ENCODE measurements around the gene HIRA. TPM values are rescaled to one million over a fixed set of nuclear protein-coding genes. Genes with fewer than 3 reads are reported as not detected.

Gene HIRA
- total and polyA plus RNA-seq, 2 of the 8 experiments (the other 6 are each of a cell fraction or from before 2014, with no cell fraction given) = 34.9 to 67.2 TPM

DNA sequence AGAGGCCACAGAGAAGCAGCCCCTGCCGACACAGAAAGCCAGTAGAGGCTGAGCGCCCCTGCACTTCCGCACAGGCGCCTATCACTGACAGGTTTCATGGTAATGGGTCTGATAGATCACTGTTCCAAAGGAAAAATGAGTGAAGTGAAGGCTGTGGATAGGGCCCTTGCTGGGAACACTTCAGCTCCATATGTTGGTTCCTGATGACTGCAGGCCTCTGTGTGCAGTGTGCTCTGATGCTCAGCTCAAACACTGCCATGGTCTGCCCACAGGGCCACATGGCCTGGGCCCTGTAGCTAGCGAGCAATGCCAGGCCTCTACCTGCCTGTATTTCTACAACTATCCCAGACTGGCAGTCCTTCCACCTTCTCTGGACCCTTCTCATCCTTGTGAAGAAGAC, 77.3 kb downstream of the HIRA start:
- no peak overlapping the region for H2AFZ ChIP-seq (ENCODE audit: low read length)
- no peaks in the 10 kb centered on the region for H3K27me3 ChIP-seq (replicated peaks in 1 of 4; ENCODE audit: control insufficient read depth in 3 of 4, extremely low read depth in 1 of 4, insufficient read depth in 3 of 4, low read length in 3 of 4)
- H3K56ac ChIP-seq (replicated peaks; ENCODE audit: insufficient read length, low read depth, low read length) = no peak overlapping the region
- DNase-seq (ENCODE audit: low read depth in 1 of 2, low spot score in 2 of 2) (no peak), FAIRE-seq (no peak)
- H3K4me1 ChIP-seq (replicated peaks in 1 of 4; ENCODE audit: control insufficient read depth in 3 of 4, insufficient read depth in 4 of 4, low read length in 3 of 4) = no peaks in the 10 kb centered on the region
- ChIA-PET CTCF (ENCODE audit: partially characterized antibody) (interaction anchor here (0.8 to 1.7 kb wide), 2 partner anchors 17 to 40 kb away, joined by 3 to 7 read pairs; no protein-coding TSS in a partner anchor), POLR2A (ENCODE audit: partially characterized antibody) (interaction anchor here (1.5 kb wide), 1 partner anchor 125 kb away, joined by 3 read pairs; the partner anchor contains the start of genes CDC45 and UFD1)
- H3K4me3 ChIP-seq (ENCODE audit: extremely low read depth in 1 of 4, insufficient read depth in 2 of 4, low read depth in 3 of 4, low read length in 4 of 4) = no peak overlapping the region
- no peaks in the 10 kb centered on the region for H3K23me2 ChIP-seq (ENCODE audit: low read depth, low read length)
- no peak overlapping the region for H3K4me2 ChIP-seq (ENCODE audit: insufficient read depth in 1 of 2, low read depth in 2 of 2, low read length in 2 of 2)
- H4K8ac ChIP-seq (ENCODE audit: extremely low read depth, insufficient read depth, low read length) = no peak overlapping the region
- H3K9me3 ChIP-seq (ENCODE audit: insufficient read depth in 2 of 2, low read depth in 1 of 2, low read length in 1 of 2) = no peaks in the 10 kb centered on the region
- no peaks in the 10 kb centered on the region; the same call in 1 of the 2 replicates for H3K79me1 ChIP-seq (ENCODE audit: low read depth, low read length)
- H4K91ac ChIP-seq (replicated peaks; ENCODE audit: insufficient read length, low read length) = no peak overlapping the region
- H4K5ac ChIP-seq (ENCODE audit: insufficient read length, low read depth, low read length) = no peak overlapping the region
- H3K14ac ChIP-seq (ENCODE audit: insufficient read length) = no peak overlapping the region
- H3K9ac ChIP-seq (replicated peaks in 1 of 4; ENCODE audit: extremely low read depth in 1 of 4, low read depth in 3 of 4, low read length in 3 of 4) = no peak overlapping the region
- H2BK15ac ChIP-seq (ENCODE audit: low read length) = no peak overlapping the region
- no peaks in the 10 kb centered on the region for H3K79me2 ChIP-seq (ENCODE audit: control insufficient read depth in 1 of 2, insufficient read depth in 2 of 2, low read length in 2 of 2)
- no peak overlapping the region for H2AK5ac ChIP-seq (ENCODE audit: low read depth, low read length)
- no peak overlapping the region for H3K27ac ChIP-seq (ENCODE audit: low read depth, low read length)
- 88% methylated on average over 5 of the region's 5 CpGs; no CpG with 5 or more reads in 1 of the 2 experiments for WGBS, 2 experiments (ENCODE audit: extremely low coverage in 1 of 2, insufficient coverage in 1 of 2, insufficient read length in 1 of 2, insufficient replicate concordance in 2 of 2, low coverage in 1 of 2, low lambda C conversion rate in 2 of 2, missing lambda C conversion rate in 1 of 2)
- H2BK12ac ChIP-seq (ENCODE audit: low read depth, low read length) = no peak overlapping the region
- H2BK5ac ChIP-seq (ENCODE audit: low read depth, low read length) = no peak overlapping the region
- no peak overlapping the region for H3K23ac ChIP-seq (ENCODE audit: insufficient read length)
- peaks cover 14 to 65% (median 48%) of the 10 kb centered on the region in 4 experiments for H3K36me3 ChIP-seq (ENCODE audit: control insufficient read depth in 2 of 4, insufficient read depth in 4 of 4, low read length in 3 of 4)
- H3K4ac ChIP-seq (replicated peaks; ENCODE audit: insufficient read length, low read depth, low read length) = no peak overlapping the region
- no peak overlapping the region for H2BK20ac ChIP-seq (ENCODE audit: low read length)
- no peak overlapping the region for H3K18ac ChIP-seq (ENCODE audit: extremely low read depth, low read length)
- H2BK120ac ChIP-seq (replicated peaks; ENCODE audit: low read depth, low read length) = no peak overlapping the region
- peaks cover 5 to 6% of the 10 kb centered on the region in 2 experiments for H4K20me1 ChIP-seq (replicated peaks in 1 of 2; ENCODE audit: control insufficient read depth in 1 of 2, insufficient read depth in 2 of 2, low read length in 2 of 2)
- TF ChIP-seq RXRA (IDR thresholded peaks at IDR 0.05; ENCODE audit: insufficient read depth, low read depth, low read length) (no peak), CHD1 (IDR thresholded peaks at IDR 0.05; ENCODE audit: low read depth, low read length) (no peak), EP300 (IDR thresholded peaks at IDR 0.05; ENCODE audit: borderline replicate concordance in 1 of 2, low read depth in 2 of 2, low read length in 2 of 2) (no peak), TEAD4 (IDR thresholded peaks at IDR 0.05; ENCODE audit: low read depth, low read length) (no peak), CBX5 (IDR thresholded peaks at IDR 0.05; ENCODE audit: low read depth, low read length) (no peak), SP1 (IDR thresholded peaks at IDR 0.05; ENCODE audit: low read depth, low read length) (no peak)
- TF ChIP-seq, protein P1, sequence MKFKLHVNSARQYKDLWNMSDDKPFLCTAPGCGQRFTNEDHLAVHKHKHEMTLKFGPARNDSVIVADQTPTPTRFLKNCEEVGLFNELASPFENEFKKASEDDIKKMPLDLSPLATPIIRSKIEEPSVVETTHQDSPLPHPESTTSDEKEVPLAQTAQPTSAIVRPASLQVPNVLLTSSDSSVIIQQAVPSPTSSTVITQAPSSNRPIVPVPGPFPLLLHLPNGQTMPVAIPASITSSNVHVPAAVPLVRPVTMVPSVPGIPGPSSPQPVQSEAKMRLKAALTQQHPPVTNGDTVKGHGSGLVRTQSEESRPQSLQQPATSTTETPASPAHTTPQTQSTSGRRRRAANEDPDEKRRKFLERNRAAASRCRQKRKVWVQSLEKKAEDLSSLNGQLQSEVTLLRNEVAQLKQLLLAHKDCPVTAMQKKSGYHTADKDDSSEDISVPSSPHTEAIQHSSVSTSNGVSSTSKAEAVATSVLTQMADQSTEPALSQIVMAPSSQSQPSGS (IDR thresholded peaks at IDR 0.05; ENCODE audit: low read length) = no peak
- TF ChIP-seq, protein P2, sequence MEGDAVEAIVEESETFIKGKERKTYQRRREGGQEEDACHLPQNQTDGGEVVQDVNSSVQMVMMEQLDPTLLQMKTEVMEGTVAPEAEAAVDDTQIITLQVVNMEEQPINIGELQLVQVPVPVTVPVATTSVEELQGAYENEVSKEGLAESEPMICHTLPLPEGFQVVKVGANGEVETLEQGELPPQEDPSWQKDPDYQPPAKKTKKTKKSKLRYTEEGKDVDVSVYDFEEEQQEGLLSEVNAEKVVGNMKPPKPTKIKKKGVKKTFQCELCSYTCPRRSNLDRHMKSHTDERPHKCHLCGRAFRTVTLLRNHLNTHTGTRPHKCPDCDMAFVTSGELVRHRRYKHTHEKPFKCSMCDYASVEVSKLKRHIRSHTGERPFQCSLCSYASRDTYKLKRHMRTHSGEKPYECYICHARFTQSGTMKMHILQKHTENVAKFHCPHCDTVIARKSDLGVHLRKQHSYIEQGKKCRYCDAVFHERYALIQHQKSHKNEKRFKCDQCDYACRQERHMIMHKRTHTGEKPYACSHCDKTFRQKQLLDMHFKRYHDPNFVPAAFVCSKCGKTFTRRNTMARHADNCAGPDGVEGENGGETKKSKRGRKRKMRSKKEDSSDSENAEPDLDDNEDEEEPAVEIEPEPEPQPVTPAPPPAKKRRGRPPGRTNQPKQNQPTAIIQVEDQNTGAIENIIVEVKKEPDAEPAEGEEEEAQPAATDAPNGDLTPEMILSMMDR (IDR thresholded peaks at IDR 0.05; ENCODE audit: control extremely low read depth in 1 of 3, insufficient read depth in 1 of 3, low read depth in 1 of 3, low read length in 3 of 3) = no peak
- TF ChIP-seq, protein P3, sequence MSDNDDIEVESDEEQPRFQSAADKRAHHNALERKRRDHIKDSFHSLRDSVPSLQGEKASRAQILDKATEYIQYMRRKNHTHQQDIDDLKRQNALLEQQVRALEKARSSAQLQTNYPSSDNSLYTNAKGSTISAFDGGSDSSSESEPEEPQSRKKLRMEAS (IDR thresholded peaks at IDR 0.05) = no peak
